NB4 (cell line): ENCODE results near the gene ABLIM1.

Experiments used
- DNase-seq: peaks from one replicate; pipeline ENCODE4 v3.0.0; 2010; ENCODE audit warnings: low read depth
- H3K4me3 ChIP-seq: one replicate; pipeline ENCODE4 v1.5.1; 2011; ENCODE audit warnings: mild to moderate bottlenecking, low read depth, low read length, moderate library complexity
- CTCF ChIP-seq: IDR thresholded peaks from one replicate; pipeline ENCODE4 v1.5.1; 2012; ENCODE audit warnings: low read depth, low read length
- MAX ChIP-seq: IDR thresholded peaks from 2 replicates; pipeline ENCODE4 v1.6.1; 2011; ENCODE audit warnings: low read depth, low read length
- MYC ChIP-seq: IDR thresholded peaks from 2 replicates; pipeline ENCODE4 v1.6.1; 2011; ENCODE audit warnings: low read depth, low read length
- POLR2A ChIP-seq: IDR thresholded peaks from 2 replicates; pipeline ENCODE4 v1.6.1; 2011; ENCODE audit warnings: mild to moderate bottlenecking; ENCODE audit not compliant: insufficient read length; ENCODE audit errors: extremely low read depth

ABLIM1 gene

GRCh38 chr10:114629824-114630730 lies 28.0 kb downstream of the ABLIM1 start:
- DNase-seq = no peak
- H3K4me3 ChIP-seq = no peak overlapping the region
- TF ChIP-seq MYC (no peak), POLR2A (no peak), CTCF (no peak), MAX (no peak)

- H3K4me3 ChIP-seq = no peak overlapping the region
- TF ChIP-seq POLR2A (no peak), CTCF (no peak), MAX (no peak), MYC (no peak)
- DNase-seq = no peak
These were observed 28.8 kb downstream of the ABLIM1 start for GRCh38 chr10:114629083-114629823.

GRCh38 chr10:114628106-114628505 lies 30.0 kb downstream of the ABLIM1 start:
- DNase-seq = no peak
- no peak overlapping the region for H3K4me3 ChIP-seq
- no peak for TF ChIP-seq MAX

- no peak for DNase-seq
These were observed 31.2 kb downstream of the ABLIM1 start for GRCh38 chr10:114626841-114627240.

GRCh38 chr10:114624951-114625780 lies 32.9 kb downstream of the ABLIM1 start:
- H3K4me3 ChIP-seq = no peak overlapping the region
- TF ChIP-seq MYC (no peak), CTCF (no peak), POLR2A (no peak), MAX (no peak)
- no peak for DNase-seq

More at GRCh38 chr10:114626841-114627240, 31.2 kb downstream of the ABLIM1 start:
- no peak for TF ChIP-seq POLR2A
- H3K4me3 ChIP-seq = no peak overlapping the region

- TF ChIP-seq MAX (no peak), CTCF (no peak), MYC (no peak), POLR2A (no peak)
- no peak overlapping the region for H3K4me3 ChIP-seq
These were observed 33.7 kb downstream of the ABLIM1 start for GRCh38 chr10:114624422-114624821.

More at GRCh38 chr10:114624422-114624821, 33.7 kb downstream of the ABLIM1 start:
- no peak for DNase-seq
